ENCODE data around the gene AGAP1. TPM values are rescaled to one million over a fixed set of nuclear protein-coding genes. Genes with fewer than 3 reads are reported as not detected.

Gene AGAP1
- total RNA-seq, 4 donors from 2014 or later = 33.7 to 55.2 (median 37.5) TPM

- WGBS, 2 donors (ENCODE audit: low coverage in 1 of 2) = 0 to 6% methylated on average over 1 to 20 of the region's 59 CpGs
- Histone ChIP-seq H3K27me3 (peaks cover 98% of the 10 kb centered on the region), H3K9me3 (peaks cover 0 to 4% (median 0%) of the 10 kb centered on the region in 3 donors), H3K4me3 (no peak overlapping the region), H3K36me3 (no peaks in the 10 kb centered on the region), H3K4me1 (peaks cover 0 to 27% (median 7%) of the 10 kb centered on the region in 3 donors), H3K27ac (no peak overlapping the region)
- TF ChIP-seq POLR2AphosphoS5 (IDR thresholded peaks at IDR 0.05) (no peak), CTCF (IDR thresholded peaks at IDR 0.05) (no peak), POLR2A (IDR thresholded peaks at IDR 0.05) (no peak), EP300 (IDR thresholded peaks at IDR 0.05) (no peak)
- no peak for ATAC-seq
Measured at GRCh38 chr2:236179236-236180075, 685.6 kb downstream of the AGAP1 start.

GRCh38 chr2:236180076-236180816 lies 686.4 kb downstream of the AGAP1 start:
- H3K4me1 ChIP-seq = peaks cover 0 to 27% (median 7%) of the 10 kb centered on the region in 3 donors
- ATAC-seq = no peak
- peaks cover 98% of the 10 kb centered on the region for H3K27me3 ChIP-seq
- peaks cover 0 to 12% (median 0%) of the 10 kb centered on the region in 3 donors for H3K9me3 ChIP-seq
- H3K4me3 ChIP-seq = no peak overlapping the region
- H3K36me3 ChIP-seq = no peaks in the 10 kb centered on the region
- TF ChIP-seq POLR2AphosphoS5 (IDR thresholded peaks at IDR 0.05) (no peak), POLR2A (IDR thresholded peaks at IDR 0.05) (no peak), CTCF (IDR thresholded peaks at IDR 0.05) (no peak), EP300 (IDR thresholded peaks at IDR 0.05) (no peak)
- no peak overlapping the region for H3K27ac ChIP-seq
- 14 to 24% methylated on average over 12 of the region's 12 CpGs for WGBS, 2 donors (ENCODE audit: low coverage in 1 of 2)

GRCh38 chr2:236180831-236181453 lies 687.1 kb downstream of the AGAP1 start:
- no peak overlapping the region for H3K27ac ChIP-seq
- no peaks in the 10 kb centered on the region for H3K36me3 ChIP-seq
- peaks cover 98% of the 10 kb centered on the region for H3K27me3 ChIP-seq
- TF ChIP-seq POLR2A (IDR thresholded peaks at IDR 0.05) (no peak), CTCF (IDR thresholded peaks at IDR 0.05) (peak; percentile 42 to 65 (median 48))
- H3K9me3 ChIP-seq = peaks cover 0 to 12% (median 0%) of the 10 kb centered on the region in 3 donors
- ATAC-seq = peak; percentile 34
- 19 to 25% methylated on average over 9 of the region's 9 CpGs for WGBS, 2 donors (ENCODE audit: low coverage in 1 of 2)
- H3K4me1 ChIP-seq = peaks cover 0 to 27% (median 7%) of the 10 kb centered on the region in 3 donors
- H3K4me3 ChIP-seq = no peak overlapping the region

Small RNAs within 50 kb of the gene (small RNA-seq; reads per million reads assigned to genes)
- 0 reads per million in 4 donors for gene RF00019
- gene RN7SL204P = 0 reads per million in 4 donors
- 0 reads per million in 4 donors for gene RNU7-127P
- gene TMSB10P1 = 0 reads per million in 4 donors
